Measurements from ENCODE around the gene NEU3.
"Not testable (repeated sequence)": the region's sequence is repeated elsewhere in the genome, so short reads cannot be mapped to it uniquely, and the experiment has no call there.

NEU3 gene

DNA sequence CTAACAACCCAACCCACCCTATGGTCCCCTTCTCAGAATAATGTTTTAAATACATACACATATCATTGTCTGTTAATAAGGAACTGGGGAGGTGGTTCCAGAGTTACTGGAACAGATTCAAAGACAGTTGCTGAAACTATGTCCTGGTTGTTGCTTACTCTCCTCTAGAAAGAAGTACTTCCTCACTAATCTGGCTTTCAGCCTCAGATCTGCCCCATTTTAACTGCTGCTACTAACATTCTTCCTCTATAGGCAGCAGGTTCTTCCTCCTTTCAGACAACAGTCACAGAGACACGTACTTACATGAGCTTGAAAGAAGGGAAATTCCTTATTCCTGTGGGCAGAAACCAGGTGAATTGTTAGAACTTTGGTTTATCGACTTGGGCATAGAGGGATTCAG, 8.1 kb upstream of the NEU3 start:
- peaks cover 19 to 30% (median 26%) of the 10 kb centered on the region in 5 donors for H3K36me3 ChIP-seq (ENCODE audit: control insufficient read depth in 5 of 5, insufficient read depth in 5 of 5, low read length in 5 of 5)

DNA sequence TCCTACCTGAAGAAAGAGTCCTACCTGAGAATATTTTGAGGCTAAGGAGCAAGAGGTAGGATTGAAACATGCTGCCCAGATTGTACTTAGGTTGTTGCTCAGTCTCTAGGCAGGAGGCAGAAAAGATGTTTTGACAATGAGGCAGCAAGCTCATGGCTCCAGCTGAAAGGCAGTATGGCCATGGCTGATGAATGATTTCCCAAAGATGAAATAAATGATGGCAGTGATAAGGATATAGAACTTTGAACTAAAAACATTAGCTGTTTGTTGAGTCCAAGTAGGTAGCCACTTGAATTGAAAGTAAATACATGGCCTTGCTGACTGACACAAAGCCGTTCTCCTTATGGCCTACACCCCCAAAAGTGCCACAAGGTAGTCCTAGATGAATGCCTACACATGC, 6.8 kb upstream of the NEU3 start:
- Histone ChIP-seq H3K9me3 (ENCODE audit: control insufficient read depth in 5 of 5, low read length in 5 of 5) (no peaks in the 10 kb centered on the region), H3K9ac (ENCODE audit: low read length in 5 of 5) (no peak overlapping the region), H3K27me3 (ENCODE audit: control insufficient read depth in 5 of 5, insufficient read depth in 4 of 5, low read length in 5 of 5) (no peaks in the 10 kb centered on the region), H3K4me3 (ENCODE audit: low read depth in 1 of 5, low read length in 5 of 5) (no peak overlapping the region), H3K4me1 (ENCODE audit: control insufficient read depth in 5 of 5, insufficient read depth in 5 of 5, low read length in 5 of 5) (no peaks in the 10 kb centered on the region), H3K27ac (ENCODE audit: low read depth, low read length) (no peak overlapping the region), H3K36me3 (ENCODE audit: control insufficient read depth in 5 of 5, insufficient read depth in 5 of 5, low read length in 5 of 5) (peaks cover 9 to 20% (median 18%) of the 10 kb centered on the region in 5 donors)

More for the DNA sequence above, 8.1 kb upstream of the NEU3 start:
- H3K27me3 ChIP-seq (ENCODE audit: control insufficient read depth in 5 of 5, insufficient read depth in 4 of 5, low read length in 5 of 5) = no peaks in the 10 kb centered on the region
- no peak overlapping the region for H3K9ac ChIP-seq (ENCODE audit: low read length in 5 of 5)
- no peaks in the 10 kb centered on the region for H3K9me3 ChIP-seq (ENCODE audit: control insufficient read depth in 5 of 5, low read length in 5 of 5)
- no peaks in the 10 kb centered on the region for H3K4me1 ChIP-seq (ENCODE audit: control insufficient read depth in 5 of 5, insufficient read depth in 5 of 5, low read length in 5 of 5)
- no peak overlapping the region for H3K4me3 ChIP-seq (ENCODE audit: low read depth in 1 of 5, low read length in 5 of 5)
- no peak overlapping the region for H3K27ac ChIP-seq (ENCODE audit: low read depth, low read length)

DNA sequence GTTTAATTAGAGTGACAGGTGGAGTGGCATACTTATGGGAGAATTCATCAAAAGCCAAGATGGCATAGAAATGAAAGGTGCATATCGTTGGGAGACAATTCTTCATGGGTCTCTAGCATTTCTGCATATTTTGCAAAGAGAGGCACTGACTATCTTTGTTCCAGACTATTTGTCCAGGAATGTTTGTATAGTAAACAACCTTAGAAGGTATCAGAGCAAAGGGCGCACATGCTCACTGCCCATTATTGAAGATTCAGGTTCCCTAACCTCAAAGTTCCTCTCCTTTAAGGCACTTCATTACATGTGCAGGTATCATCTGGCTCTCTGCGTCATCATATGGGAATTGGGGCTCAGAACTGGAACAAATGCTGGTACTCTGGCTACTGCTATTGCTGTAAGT, 4.7 kb upstream of the NEU3 start:
- Histone ChIP-seq H3K27me3 (ENCODE audit: control insufficient read depth in 5 of 5, insufficient read depth in 4 of 5, low read length in 5 of 5) (no peaks in the 10 kb centered on the region), H3K9me3 (ENCODE audit: control insufficient read depth in 5 of 5, low read length in 5 of 5) (no peaks in the 10 kb centered on the region), H3K4me1 (ENCODE audit: control insufficient read depth in 5 of 5, insufficient read depth in 5 of 5, low read length in 5 of 5) (peaks cover 0 to 7% (median 6%) of the 10 kb centered on the region in 5 donors), H3K27ac (ENCODE audit: low read depth, low read length) (no peak overlapping the region), H3K4me3 (ENCODE audit: low read depth in 1 of 5, low read length in 5 of 5) (no peak overlapping the region), H3K36me3 (ENCODE audit: control insufficient read depth in 5 of 5, insufficient read depth in 5 of 5, low read length in 5 of 5) (peaks cover 0 to 9% (median 6%) of the 10 kb centered on the region in 5 donors), H3K9ac (ENCODE audit: low read length in 5 of 5) (no peak overlapping the region)

DNA sequence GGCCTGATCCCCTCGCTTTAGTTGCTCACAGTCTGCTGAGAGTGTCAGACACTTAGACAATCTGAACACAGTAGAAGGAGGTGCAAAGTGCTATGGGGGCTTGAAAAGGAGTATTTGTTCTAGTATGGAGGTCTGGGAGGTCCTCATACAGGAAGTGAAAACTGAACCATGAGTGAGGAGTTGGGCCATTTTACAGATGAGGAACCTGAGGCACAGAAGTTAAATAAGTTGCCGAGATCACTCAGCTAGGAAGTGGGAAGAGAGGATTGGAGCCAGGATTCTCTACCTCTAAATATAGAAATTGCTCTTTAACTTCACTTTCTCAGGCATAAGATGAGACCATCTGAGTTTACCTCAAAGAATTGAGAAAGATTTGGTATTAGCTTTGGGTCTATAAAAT, 4.0 kb upstream of the NEU3 start:
- H3K36me3 ChIP-seq (ENCODE audit: control insufficient read depth in 5 of 5, insufficient read depth in 5 of 5, low read length in 5 of 5) = peaks cover 0 to 8% (median 3%) of the 10 kb centered on the region in 5 donors
- no peak overlapping the region for H3K4me3 ChIP-seq (ENCODE audit: low read depth in 1 of 5, low read length in 5 of 5)
- H3K27me3 ChIP-seq (ENCODE audit: control insufficient read depth in 5 of 5, insufficient read depth in 4 of 5, low read length in 5 of 5) = no peaks in the 10 kb centered on the region
- H3K27ac ChIP-seq (ENCODE audit: low read depth, low read length) = no peak overlapping the region
- peaks cover 3 to 14% (median 12%) of the 10 kb centered on the region in 5 donors for H3K4me1 ChIP-seq (ENCODE audit: control insufficient read depth in 5 of 5, insufficient read depth in 5 of 5, low read length in 5 of 5)
- H3K9me3 ChIP-seq (ENCODE audit: control insufficient read depth in 5 of 5, low read length in 5 of 5) = no peaks in the 10 kb centered on the region
- no peak overlapping the region for H3K9ac ChIP-seq (ENCODE audit: low read length in 5 of 5)

DNA sequence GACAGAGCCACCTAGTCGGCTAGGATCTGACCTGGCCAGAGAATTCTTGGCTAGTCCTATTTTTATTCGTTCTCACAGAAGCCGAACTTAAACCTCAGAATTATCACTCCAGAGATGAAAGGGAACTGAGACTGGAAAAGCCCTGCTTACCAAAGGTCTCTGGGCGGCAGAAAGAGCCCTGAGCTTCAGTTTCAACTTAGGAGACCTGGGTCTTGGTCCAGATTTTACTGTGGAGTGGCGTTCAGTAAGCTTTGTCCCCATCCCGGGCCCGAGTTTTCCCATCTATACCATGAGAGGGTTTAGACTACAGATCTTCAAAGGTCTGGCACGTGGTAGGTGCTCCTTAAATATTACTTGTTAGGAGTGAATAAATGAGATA, 516 bp downstream of the NEU3 start:
- H3K27ac ChIP-seq (ENCODE audit: low read depth, low read length) = peak overlapping the region; percentile 43
- peak overlapping the region; percentile 35 to 92 (median 90) for H3K9ac ChIP-seq (ENCODE audit: low read length in 5 of 5)
- H3K4me3 ChIP-seq (ENCODE audit: low read depth in 1 of 5, low read length in 5 of 5) = peak overlapping the region; percentile 82 to 88 (median 84)
- no peaks in the 10 kb centered on the region for H3K27me3 ChIP-seq (ENCODE audit: control insufficient read depth in 5 of 5, insufficient read depth in 4 of 5, low read length in 5 of 5)
- H3K4me1 ChIP-seq (ENCODE audit: control insufficient read depth in 5 of 5, insufficient read depth in 5 of 5, low read length in 5 of 5) = peaks cover 3 to 16% (median 14%) of the 10 kb centered on the region in 5 donors
- H3K9me3 ChIP-seq (ENCODE audit: control insufficient read depth in 5 of 5, low read length in 5 of 5) = no peaks in the 10 kb centered on the region
- peaks cover 0 to 1% (median under 1%) of the 10 kb centered on the region in 5 donors for H3K36me3 ChIP-seq (ENCODE audit: control insufficient read depth in 5 of 5, insufficient read depth in 5 of 5, low read length in 5 of 5)

DNA sequence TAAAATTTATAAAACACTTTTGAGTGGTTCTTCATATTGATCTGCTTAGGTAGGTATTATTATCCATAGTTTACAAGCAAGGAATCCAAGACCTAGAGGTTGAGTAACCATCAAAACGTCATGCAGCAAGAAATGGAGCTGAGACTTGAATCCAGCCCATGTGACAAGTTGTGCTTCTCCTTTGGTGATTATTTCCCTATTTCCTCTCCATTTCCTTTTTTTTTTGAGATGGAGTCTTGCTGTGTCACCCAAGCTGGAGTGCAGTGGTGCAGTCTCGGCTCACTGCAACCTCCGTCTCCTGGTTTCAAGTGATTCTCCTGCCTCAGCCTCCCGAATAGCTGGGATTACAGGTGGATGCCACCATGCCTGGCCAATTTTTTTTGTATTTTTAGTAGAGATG, 1.4 kb downstream of the NEU3 start:
- Histone ChIP-seq H3K36me3 (ENCODE audit: control insufficient read depth in 5 of 5, insufficient read depth in 5 of 5, low read length in 5 of 5) (peaks cover 4 to 10% (median 9%) of the 10 kb centered on the region in 5 donors), H3K4me1 (ENCODE audit: control insufficient read depth in 5 of 5, insufficient read depth in 5 of 5, low read length in 5 of 5) (peaks cover 3 to 16% (median 14%) of the 10 kb centered on the region in 5 donors)
- not testable (repeated sequence) for H3K9me3 ChIP-seq (ENCODE audit: control insufficient read depth in 5 of 5, low read length in 5 of 5); H3K4me3 ChIP-seq (ENCODE audit: low read depth in 1 of 5, low read length in 5 of 5); H3K9ac ChIP-seq (ENCODE audit: low read length in 5 of 5); H3K27me3 ChIP-seq (ENCODE audit: control insufficient read depth in 5 of 5, insufficient read depth in 4 of 5, low read length in 5 of 5); H3K27ac ChIP-seq (ENCODE audit: low read depth, low read length)

DNA sequence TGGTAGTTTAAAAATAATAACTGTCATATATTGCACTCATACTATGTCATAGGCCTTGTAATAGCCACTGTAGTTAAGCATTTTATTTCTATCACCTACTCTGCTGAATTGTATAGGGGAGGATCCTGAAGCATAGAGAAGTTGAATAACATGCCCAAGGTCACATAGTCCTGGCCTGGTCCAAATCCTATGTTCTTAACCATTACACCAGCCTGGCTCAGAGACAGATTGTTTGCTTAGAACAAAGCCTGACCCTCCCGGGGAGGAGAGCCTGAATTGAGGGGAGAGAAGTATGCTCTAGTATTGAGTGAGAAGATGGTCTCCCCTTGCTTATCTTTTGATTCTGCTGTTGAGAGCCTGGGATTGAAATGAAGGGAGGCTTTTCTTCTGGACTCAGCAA, 2.2 kb downstream of the NEU3 start:
- Histone ChIP-seq H3K27ac (ENCODE audit: low read depth, low read length) (no peak overlapping the region), H3K36me3 (ENCODE audit: control insufficient read depth in 5 of 5, insufficient read depth in 5 of 5, low read length in 5 of 5) (peaks cover 7 to 12% (median 9%) of the 10 kb centered on the region in 5 donors), H3K4me1 (ENCODE audit: control insufficient read depth in 5 of 5, insufficient read depth in 5 of 5, low read length in 5 of 5) (peaks cover 3 to 16% (median 14%) of the 10 kb centered on the region in 5 donors), H3K9ac (ENCODE audit: low read length in 5 of 5) (no peak overlapping the region), H3K4me3 (ENCODE audit: low read depth in 1 of 5, low read length in 5 of 5) (no peak overlapping the region), H3K9me3 (ENCODE audit: control insufficient read depth in 5 of 5, low read length in 5 of 5) (no peaks in the 10 kb centered on the region), H3K27me3 (ENCODE audit: control insufficient read depth in 5 of 5, insufficient read depth in 4 of 5, low read length in 5 of 5) (no peaks in the 10 kb centered on the region)

DNA sequence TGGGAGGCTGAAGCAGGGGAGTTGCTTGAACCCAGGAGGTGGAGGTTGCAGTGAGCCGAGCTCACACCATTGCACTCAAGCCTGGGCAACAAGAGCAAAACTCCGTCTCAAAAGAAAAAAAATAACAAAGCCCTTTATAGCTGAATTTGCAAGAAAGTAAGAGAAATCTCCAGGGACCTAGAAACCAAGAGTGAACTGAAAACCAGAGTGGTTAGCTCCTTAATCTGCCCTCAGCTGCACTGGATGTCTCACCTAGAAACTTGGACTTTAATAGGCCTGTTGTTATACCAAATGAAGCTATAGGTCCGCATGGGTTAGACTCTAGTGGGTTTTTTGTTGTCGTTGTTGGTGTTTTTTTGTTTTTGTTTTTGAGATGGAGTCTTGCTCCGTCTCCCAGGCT, 4.1 kb downstream of the NEU3 start:
- Histone ChIP-seq H3K27ac (ENCODE audit: low read depth, low read length) (no peak overlapping the region), H3K9me3 (ENCODE audit: control insufficient read depth in 5 of 5, low read length in 5 of 5) (no peaks in the 10 kb centered on the region), H3K36me3 (ENCODE audit: control insufficient read depth in 5 of 5, insufficient read depth in 5 of 5, low read length in 5 of 5) (peaks cover 9 to 16% (median 12%) of the 10 kb centered on the region in 5 donors), H3K4me3 (ENCODE audit: low read depth in 1 of 5, low read length in 5 of 5) (no peak overlapping the region), H3K9ac (ENCODE audit: low read length in 5 of 5) (no peak overlapping the region), H3K27me3 (ENCODE audit: control insufficient read depth in 5 of 5, insufficient read depth in 4 of 5, low read length in 5 of 5) (no peaks in the 10 kb centered on the region), H3K4me1 (ENCODE audit: control insufficient read depth in 5 of 5, insufficient read depth in 5 of 5, low read length in 5 of 5) (peaks cover 3 to 16% (median 14%) of the 10 kb centered on the region in 5 donors)

DNA sequence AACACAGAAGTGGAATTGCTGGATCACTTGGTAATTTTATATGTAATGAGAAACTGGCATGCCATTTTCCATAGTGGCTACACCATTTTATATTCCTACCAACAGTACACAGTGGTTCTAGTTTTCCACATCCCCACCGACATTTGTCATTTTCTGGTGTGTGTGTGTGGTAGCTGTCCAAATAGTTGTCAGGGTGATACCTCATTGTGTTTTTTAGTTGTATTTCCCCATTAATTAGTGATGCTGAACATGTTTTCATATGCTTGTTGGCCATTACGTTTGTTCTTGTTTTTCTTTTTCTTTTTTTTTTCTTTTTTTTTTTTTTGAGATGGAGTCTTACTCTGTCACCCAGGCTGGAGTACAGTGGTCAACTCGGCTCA, 12.2 kb downstream of the NEU3 start:
- Histone ChIP-seq H3K4me1 (ENCODE audit: control insufficient read depth in 5 of 5, insufficient read depth in 5 of 5, low read length in 5 of 5) (no peaks in the 10 kb centered on the region), H3K27me3 (ENCODE audit: control insufficient read depth in 5 of 5, insufficient read depth in 4 of 5, low read length in 5 of 5) (no peaks in the 10 kb centered on the region), H3K27ac (ENCODE audit: low read depth, low read length) (no peak overlapping the region), H3K4me3 (ENCODE audit: low read depth in 1 of 5, low read length in 5 of 5) (no peak overlapping the region), H3K9ac (ENCODE audit: low read length in 5 of 5) (no peak overlapping the region), H3K36me3 (ENCODE audit: control insufficient read depth in 5 of 5, insufficient read depth in 5 of 5, low read length in 5 of 5) (peaks cover 7 to 12% (median 8%) of the 10 kb centered on the region in 5 donors), H3K9me3 (ENCODE audit: control insufficient read depth in 5 of 5, low read length in 5 of 5) (no peaks in the 10 kb centered on the region)

DNA sequence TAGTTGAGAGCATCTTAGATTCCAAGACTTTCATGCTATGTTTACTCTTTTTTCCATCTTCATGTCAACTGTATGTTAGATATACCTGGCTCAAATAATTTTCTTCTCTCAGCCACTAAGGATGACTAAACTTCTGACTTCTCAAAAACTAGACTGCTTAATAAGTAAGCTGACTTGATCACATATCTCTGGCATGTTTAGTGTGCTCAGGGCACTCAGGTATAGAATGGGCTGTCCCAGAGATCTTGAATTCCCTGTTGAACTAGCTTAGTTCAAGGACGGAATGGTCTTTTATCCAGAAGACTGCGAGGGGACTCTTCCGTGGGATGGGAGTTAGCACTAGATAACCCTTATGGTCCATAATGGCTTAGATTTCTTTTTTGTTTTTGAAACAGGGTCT, 13.0 kb downstream of the NEU3 start:
- H3K27ac ChIP-seq (ENCODE audit: low read depth, low read length) = no peak overlapping the region
- no peaks in the 10 kb centered on the region for H3K4me1 ChIP-seq (ENCODE audit: control insufficient read depth in 5 of 5, insufficient read depth in 5 of 5, low read length in 5 of 5)

DNA sequence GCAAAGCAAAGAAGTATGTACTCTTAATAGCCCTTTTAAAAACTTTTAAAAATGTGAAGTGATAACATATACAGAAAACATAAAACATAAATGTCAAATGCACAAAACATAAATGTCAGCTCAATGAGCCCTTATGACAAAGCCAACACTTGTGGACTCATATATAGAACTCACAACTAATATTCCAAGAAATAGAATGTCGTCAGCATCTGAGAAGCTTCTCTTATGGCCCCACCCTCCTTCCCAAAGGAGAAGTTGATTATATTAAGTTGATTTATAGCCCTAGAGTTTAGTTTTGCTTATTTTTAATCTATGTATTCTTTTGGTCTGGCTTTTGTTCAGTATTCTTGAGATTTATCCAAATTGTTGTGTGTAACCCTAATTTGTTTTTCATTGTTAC, 13.8 kb downstream of the NEU3 start:
- Histone ChIP-seq H3K9ac (ENCODE audit: low read length in 5 of 5) (no peak overlapping the region), H3K27me3 (ENCODE audit: control insufficient read depth in 5 of 5, insufficient read depth in 4 of 5, low read length in 5 of 5) (no peaks in the 10 kb centered on the region), H3K9me3 (ENCODE audit: control insufficient read depth in 5 of 5, low read length in 5 of 5) (no peaks in the 10 kb centered on the region), H3K4me1 (ENCODE audit: control insufficient read depth in 5 of 5, insufficient read depth in 5 of 5, low read length in 5 of 5) (no peaks in the 10 kb centered on the region), H3K4me3 (ENCODE audit: low read depth in 1 of 5, low read length in 5 of 5) (no peak overlapping the region), H3K36me3 (ENCODE audit: control insufficient read depth in 5 of 5, insufficient read depth in 5 of 5, low read length in 5 of 5) (peaks cover 11 to 23% (median 13%) of the 10 kb centered on the region in 5 donors), H3K27ac (ENCODE audit: low read depth, low read length) (no peak overlapping the region)

More for the DNA sequence above, 13.0 kb downstream of the NEU3 start:
- no peak overlapping the region for H3K4me3 ChIP-seq (ENCODE audit: low read depth in 1 of 5, low read length in 5 of 5)
- H3K9me3 ChIP-seq (ENCODE audit: control insufficient read depth in 5 of 5, low read length in 5 of 5) = no peaks in the 10 kb centered on the region
- H3K9ac ChIP-seq (ENCODE audit: low read length in 5 of 5) = no peak overlapping the region
- H3K27me3 ChIP-seq (ENCODE audit: control insufficient read depth in 5 of 5, insufficient read depth in 4 of 5, low read length in 5 of 5) = no peaks in the 10 kb centered on the region
- peaks cover 9 to 19% (median 13%) of the 10 kb centered on the region in 5 donors for H3K36me3 ChIP-seq (ENCODE audit: control insufficient read depth in 5 of 5, insufficient read depth in 5 of 5, low read length in 5 of 5)

Measured in subcutaneous abdominal adipose tissue (tissue), 5 donors.